WERI-Rb-1 (cell line): ENCODE measurements around the gene PLXNA2.

Experiments
- DNase-seq: peaks from one replicate; pipeline ENCODE4 v3.0.0-alpha.2; 2020
- H3K27ac ChIP-seq: fragments of 250-450 bp; sonication (Bioruptor Pico); 2 replicates; pipeline ENCODE4 v1.5.1; 2020; ENCODE audit warnings: mild to moderate bottlenecking, moderate library complexity
- H3K27me3 ChIP-seq: fragments of 250-450 bp; sonication (Bioruptor Pico); 2 replicates; pipeline ENCODE4 v1.5.1; 2021; ENCODE audit warnings: mild to moderate bottlenecking, low read depth, moderate library complexity; ENCODE audit not compliant: insufficient read depth, severe bottlenecking
- H3K36me3 ChIP-seq: fragments of 250-450 bp; sonication (Bioruptor Pico); 2 replicates; pipeline ENCODE4 v1.5.1; 2020; ENCODE audit warnings: mild to moderate bottlenecking, moderate library complexity
- H3K4me3 ChIP-seq: 2 replicates; pipeline ENCODE4 v1.5.1; 2011; ENCODE audit warnings: low read depth, mild to moderate bottlenecking, control low read depth, low read length
- H3K9me3 ChIP-seq: fragments of 250-450 bp; sonication (Bioruptor Pico); 2 replicates; pipeline ENCODE4 v1.5.1; 2021; ENCODE audit warnings: mild to moderate bottlenecking, moderate library complexity; ENCODE audit not compliant: severe bottlenecking
- TF ChIP-seq, protein P1 (sequence below): IDR thresholded peaks from 2 replicates; pipeline ENCODE4 v1.5.1; 2011; ENCODE audit warnings: low read depth, mild to moderate bottlenecking, control low read depth, inconsistent platforms, low read length

Gene PLXNA2

DNA sequence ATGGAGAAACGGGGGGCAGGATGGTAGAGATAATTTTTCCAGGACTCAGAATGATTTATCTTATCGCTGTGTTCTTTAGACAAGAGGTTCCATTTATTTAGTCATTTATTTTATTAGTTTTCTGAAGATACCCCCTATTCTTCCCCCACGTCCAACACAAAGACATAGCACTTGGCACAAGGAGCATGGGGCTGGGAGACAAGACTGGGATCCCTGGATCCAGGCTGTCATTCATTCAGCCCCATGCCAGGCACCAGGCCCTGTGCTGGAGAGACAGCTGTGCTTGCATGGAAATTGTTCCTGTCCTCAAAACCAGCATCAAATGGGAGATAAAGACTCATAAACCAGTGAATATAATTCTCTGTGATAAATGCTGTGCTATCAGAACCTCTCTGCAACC is 27.1 kb upstream of the PLXNA2 start:
- Histone ChIP-seq H3K36me3 (no peaks in the 10 kb centered on the region), H3K27ac (peak overlapping the region; percentile 6; the same call in 1 of the 2 replicates), H3K9me3 (no peaks in the 10 kb centered on the region), H3K4me3 (no peak overlapping the region), H3K27me3 (no peaks in the 10 kb centered on the region)
- no peak for DNase-seq
- TF ChIP-seq, protein P1, sequence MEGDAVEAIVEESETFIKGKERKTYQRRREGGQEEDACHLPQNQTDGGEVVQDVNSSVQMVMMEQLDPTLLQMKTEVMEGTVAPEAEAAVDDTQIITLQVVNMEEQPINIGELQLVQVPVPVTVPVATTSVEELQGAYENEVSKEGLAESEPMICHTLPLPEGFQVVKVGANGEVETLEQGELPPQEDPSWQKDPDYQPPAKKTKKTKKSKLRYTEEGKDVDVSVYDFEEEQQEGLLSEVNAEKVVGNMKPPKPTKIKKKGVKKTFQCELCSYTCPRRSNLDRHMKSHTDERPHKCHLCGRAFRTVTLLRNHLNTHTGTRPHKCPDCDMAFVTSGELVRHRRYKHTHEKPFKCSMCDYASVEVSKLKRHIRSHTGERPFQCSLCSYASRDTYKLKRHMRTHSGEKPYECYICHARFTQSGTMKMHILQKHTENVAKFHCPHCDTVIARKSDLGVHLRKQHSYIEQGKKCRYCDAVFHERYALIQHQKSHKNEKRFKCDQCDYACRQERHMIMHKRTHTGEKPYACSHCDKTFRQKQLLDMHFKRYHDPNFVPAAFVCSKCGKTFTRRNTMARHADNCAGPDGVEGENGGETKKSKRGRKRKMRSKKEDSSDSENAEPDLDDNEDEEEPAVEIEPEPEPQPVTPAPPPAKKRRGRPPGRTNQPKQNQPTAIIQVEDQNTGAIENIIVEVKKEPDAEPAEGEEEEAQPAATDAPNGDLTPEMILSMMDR: no peak

DNA sequence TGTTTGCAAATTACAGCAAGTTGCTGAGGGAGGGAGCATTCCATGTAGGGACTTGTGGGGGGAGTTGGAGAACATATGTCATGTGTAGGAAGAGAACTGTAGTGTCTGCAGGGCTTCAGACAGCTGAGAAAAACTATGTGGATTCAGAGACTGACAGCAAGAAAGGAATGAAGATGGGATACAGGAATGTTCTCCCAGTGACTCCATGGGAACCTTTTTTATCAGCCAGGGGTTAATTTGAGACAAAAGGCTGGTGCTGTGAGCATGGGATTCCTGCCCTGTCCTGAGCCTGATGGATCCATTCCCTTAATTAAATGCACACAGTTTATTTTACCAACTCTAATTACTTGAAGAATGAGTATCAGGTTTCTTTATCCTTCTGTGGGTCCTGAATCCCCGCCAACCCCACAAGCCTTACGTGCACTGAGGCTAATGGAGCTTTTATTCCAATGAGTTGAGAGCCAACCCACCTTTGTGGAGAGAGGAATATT is 26.5 kb upstream of the PLXNA2 start:
- H3K36me3 ChIP-seq: no peaks in the 10 kb centered on the region
- peak; percentile 83 for DNase-seq
- H3K27ac ChIP-seq: no peak overlapping the region
- TF ChIP-seq, protein P1: no peak
- no peak overlapping the region for H3K4me3 ChIP-seq
- H3K27me3 ChIP-seq: no peaks in the 10 kb centered on the region
- H3K9me3 ChIP-seq: no peaks in the 10 kb centered on the region

DNA sequence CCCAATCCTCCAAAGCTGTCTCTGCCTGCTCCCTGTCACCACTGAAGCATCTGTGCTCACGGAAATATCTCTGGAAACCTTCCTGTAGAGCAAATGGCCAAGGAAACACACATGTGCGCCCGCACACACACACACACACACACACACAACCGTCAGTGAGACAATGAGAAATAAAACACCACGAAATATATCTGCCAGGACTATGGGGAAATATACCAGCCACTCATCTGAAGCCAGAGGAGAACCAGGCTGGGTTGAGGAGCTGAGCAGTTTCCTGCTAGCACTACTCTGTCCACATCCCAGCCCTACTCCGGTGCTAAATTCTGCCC is 25.1 kb upstream of the PLXNA2 start:
- Histone ChIP-seq H3K36me3 (no peaks in the 10 kb centered on the region), H3K4me3 (no peak overlapping the region), H3K27ac (no peak overlapping the region), H3K27me3 (no peaks in the 10 kb centered on the region), H3K9me3 (no peaks in the 10 kb centered on the region)
- TF ChIP-seq, protein P1: no peak
- no peak for DNase-seq

DNA sequence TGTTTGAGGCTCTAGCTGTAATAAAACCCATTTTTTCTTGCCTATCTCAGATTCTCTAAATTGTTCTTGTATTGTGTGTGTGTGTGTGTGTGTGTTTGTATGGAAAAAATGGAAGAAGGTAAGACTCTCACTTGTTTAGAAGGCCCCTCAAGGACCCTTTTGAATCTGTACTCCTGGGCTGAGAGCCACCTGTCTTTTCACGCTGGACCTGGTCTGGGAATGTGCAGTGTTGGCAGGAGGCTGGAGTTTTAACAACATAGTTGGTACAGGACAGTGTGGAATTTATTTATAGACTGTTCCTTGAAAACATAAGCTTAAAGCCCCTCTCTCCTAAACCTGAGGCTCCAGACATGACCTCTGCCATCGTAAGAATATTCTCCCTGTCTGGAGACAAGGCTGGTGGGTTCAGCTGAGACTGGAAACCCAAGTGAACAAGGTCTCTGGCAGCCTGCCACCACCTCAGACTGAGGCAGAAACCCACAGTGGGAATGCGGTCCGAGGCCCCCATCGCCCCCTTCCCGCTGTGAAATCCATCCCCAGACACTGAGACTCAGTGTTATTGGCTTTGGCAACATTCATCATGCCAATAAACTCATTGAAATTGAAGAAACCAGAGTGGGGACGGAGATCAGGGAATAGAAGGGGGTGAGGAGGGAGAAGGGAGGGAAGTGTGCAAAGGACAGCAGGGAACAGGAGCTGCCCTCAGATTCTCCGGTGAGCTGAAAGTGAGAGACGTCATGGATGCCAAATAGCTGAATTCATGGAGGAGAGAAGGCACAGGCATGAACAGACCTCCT is 24.6 kb upstream of the PLXNA2 start:
- H3K4me3 ChIP-seq: no peak overlapping the region
- DNase-seq: no peak
- TF ChIP-seq, protein P1: no peak
- no peak overlapping the region for H3K27ac ChIP-seq
- no peaks in the 10 kb centered on the region for H3K27me3 ChIP-seq
- H3K36me3 ChIP-seq: no peaks in the 10 kb centered on the region
- H3K9me3 ChIP-seq: no peaks in the 10 kb centered on the region

DNA sequence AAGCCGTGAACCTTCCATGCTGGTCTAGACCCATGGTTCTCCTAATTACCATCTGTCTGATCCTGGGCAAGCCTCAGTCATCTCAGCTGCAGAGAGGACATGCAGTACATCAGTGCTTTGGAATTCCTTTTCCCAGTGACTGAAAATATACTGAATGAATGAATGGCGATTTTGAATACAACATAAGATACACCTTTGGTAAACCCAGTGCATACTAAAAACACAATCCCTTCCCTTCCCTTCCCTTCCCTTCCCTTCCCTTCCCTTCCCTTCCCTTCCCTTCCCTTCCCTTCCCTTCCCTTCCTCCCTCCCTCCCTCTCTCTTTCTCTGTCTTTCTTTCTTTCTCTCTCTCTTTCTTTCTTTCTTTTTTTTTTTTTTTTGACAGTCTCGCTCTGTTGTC is 21.3 kb upstream of the PLXNA2 start:
- Histone ChIP-seq H3K9me3 (peaks cover 8% of the 10 kb centered on the region), H3K4me3 (no peak overlapping the region), H3K27ac (no peak overlapping the region), H3K36me3 (no peaks in the 10 kb centered on the region), H3K27me3 (no peaks in the 10 kb centered on the region)
- DNase-seq: no peak
- TF ChIP-seq, protein P1: no peak

DNA sequence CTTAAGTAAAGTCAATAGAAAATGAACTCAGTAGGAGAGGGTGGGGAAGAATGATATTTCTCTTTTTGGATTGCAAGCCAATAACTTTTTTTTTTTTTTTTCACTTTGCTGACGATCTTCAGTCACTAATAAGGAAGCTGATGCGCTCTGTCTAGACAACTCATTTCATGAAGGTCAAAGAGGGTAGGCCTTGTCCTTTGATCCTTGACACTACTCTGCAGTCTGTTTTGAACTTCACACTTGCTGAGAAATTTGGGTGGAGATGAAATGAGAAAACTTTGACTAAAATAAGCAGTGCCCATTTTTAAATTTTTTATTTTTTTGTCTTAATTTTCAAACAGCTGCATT is 20.9 kb upstream of the PLXNA2 start:
- Histone ChIP-seq H3K4me3 (no peak overlapping the region), H3K36me3 (no peaks in the 10 kb centered on the region), H3K27ac (no peak overlapping the region), H3K27me3 (no peaks in the 10 kb centered on the region), H3K9me3 (peaks cover 11% of the 10 kb centered on the region)
- no peak for DNase-seq
- TF ChIP-seq, protein P1: no peak
